Lung (tissue), 12 donors: ENCODE data around the gene VOPP1. TPM values are rescaled to one million over a fixed set of nuclear protein-coding genes. Genes with fewer than 3 reads are reported as not detected.

Experiments
- ATAC-seq: fragments of 200-7000 bp; cut with Tn5 transposase; one replicate; pipeline ENCODE4 v1.9.1; 2020; ENCODE audit warnings: moderate number of reproducible peaks; ENCODE audit not compliant: insufficient read depth, low FRiP score
- DNase-seq, 3 donors: peaks; one replicate each; pipeline ENCODE4 v3.0.0-alpha.2; 2013 to 2017
- H3K27ac ChIP-seq, 2 donors: one replicate each; pipeline ENCODE4 v1.5.1; 2013; ENCODE audit warnings: mild to moderate bottlenecking in 2 of 2, moderate library complexity in 2 of 2, control low read depth in 1 of 2, inconsistent platforms in 1 of 2, low read depth in 1 of 2, low read length in 1 of 2
- H3K27me3 ChIP-seq, 3 donors: one replicate each; pipeline ENCODE4 v1.5.1; 2013; ENCODE audit warnings: low read length in 2 of 3; ENCODE audit not compliant: control insufficient read depth in 3 of 3, insufficient read depth in 3 of 3
- H3K36me3 ChIP-seq, 4 donors: one replicate each; pipeline ENCODE4 v1.5.1; 2013; ENCODE audit warnings: low read length in 4 of 4, mild to moderate bottlenecking in 1 of 4, moderate library complexity in 1 of 4; ENCODE audit not compliant: control insufficient read depth in 4 of 4, insufficient read depth in 4 of 4
- H3K4me1 ChIP-seq, 5 donors: one replicate each; pipeline ENCODE4 v1.5.1; 2013; ENCODE audit warnings: low read length in 5 of 5, mild to moderate bottlenecking in 2 of 5, moderate library complexity in 1 of 5; ENCODE audit not compliant: control insufficient read depth in 5 of 5, insufficient read depth in 5 of 5
- H3K4me3 ChIP-seq: one replicate; pipeline ENCODE4 v1.5.1; 2013; ENCODE audit warnings: mild to moderate bottlenecking, control low read depth, moderate library complexity
- H3K9ac ChIP-seq, 2 donors: one replicate each; pipeline ENCODE4 v1.5.1; 2013; ENCODE audit warnings: low read length in 2 of 2, control low read depth in 1 of 2; ENCODE audit not compliant: insufficient read depth in 1 of 2
- H3K9me3 ChIP-seq, 4 donors: one replicate each; pipeline ENCODE4 v1.5.1; 2013; ENCODE audit warnings: low read length in 3 of 4, mild to moderate bottlenecking in 1 of 4, moderate library complexity in 1 of 4; ENCODE audit not compliant: control insufficient read depth in 4 of 4, insufficient read depth in 3 of 4
- CTCF ChIP-seq: IDR thresholded peaks from 2 replicates; pipeline ENCODE4 v1.5.1; 2012; ENCODE audit warnings: mild to moderate bottlenecking; ENCODE audit errors: control extremely low read depth, extremely low read depth
- WGBS, 2 donors: extraction: QIAGEN DNeasy Blood & Tissue Kit; methylation state at CpG; one replicate each; pipeline ENCODE4 v1.1.7; 2013; 5-methylcytosine and 5-hydroxymethylcytosine counted together
- polyA plus RNA-seq, 2 donors: library from polyadenylated mRNA; stranded (reverse); fragments of 200-250 nt; gene quantifications; one replicate each; pipeline ENCODE4 v1.2.1, GENCODE V29; 2013
- total RNA-seq, 2 donors: library from RNA; depleted of rRNA in 1 of 2; stranded (reverse); fragments of >200 nt in 1 of 2; gene quantifications; one replicate each; pipeline ENCODE4 v1.2.1, GENCODE V29; 2014 to 2021
- donor health status: control.
- donor health status: control.
- donor health status: Bipolar disorder and iron deficiency.
- donor health status: healthy.
- donor health status: DM: yes; HTN: yes; CAD: no.

VOPP1 gene
- total and polyA plus RNA-seq, 4 donors: 25.8 to 64.0 (median 38.0) TPM

GRCh38 chr7:55514546-55515265 lies 57.6 kb downstream of the VOPP1 start:
- Histone ChIP-seq H3K27ac (no peak overlapping the region), H3K4me3 (no peak overlapping the region), H3K9me3 (no peaks in the 10 kb centered on the region), H3K27me3 (no peaks in the 10 kb centered on the region), H3K4me1 (peaks cover 0 to 4% (median 0%) of the 10 kb centered on the region in 5 donors), H3K36me3 (peaks cover 0 to 13% (median 6%) of the 10 kb centered on the region in 4 donors), H3K9ac (no peak overlapping the region)
- no peak for DNase-seq
- ATAC-seq: no peak
- no peak for TF ChIP-seq CTCF
- WGBS, 2 donors: 96 to 99% methylated on average over 6 of the region's 6 CpGs

- no peak overlapping the region for H3K9ac ChIP-seq
- no peak for ATAC-seq
Observed at GRCh38 chr7:55513868-55514267, 58.4 kb downstream of the VOPP1 start.

GRCh38 chr7:55512635-55513191 lies 59.6 kb downstream of the VOPP1 start:
- Histone ChIP-seq H3K9ac (no peak overlapping the region), H3K27ac (no peak overlapping the region), H3K27me3 (no peaks in the 10 kb centered on the region), H3K9me3 (no peaks in the 10 kb centered on the region), H3K4me1 (peaks cover 0 to 5% (median 3%) of the 10 kb centered on the region in 5 donors), H3K36me3 (peaks cover 0 to 6% (median 2%) of the 10 kb centered on the region in 4 donors), H3K4me3 (no peak overlapping the region)
- TF ChIP-seq CTCF: no peak
- WGBS, 2 donors: 93 to 94% methylated on average over 10 of the region's 10 CpGs
- no peak for DNase-seq
- ATAC-seq: no peak

More at GRCh38 chr7:55513868-55514267, 58.4 kb downstream of the VOPP1 start:
- TF ChIP-seq CTCF: no peak
- no peaks in the 10 kb centered on the region for H3K27me3 ChIP-seq
- H3K36me3 ChIP-seq: peaks cover 0 to 11% (median 5%) of the 10 kb centered on the region in 4 donors
- peaks cover 0 to 5% (median 3%) of the 10 kb centered on the region in 5 donors for H3K4me1 ChIP-seq
- 97% methylated on average over 5 of the region's 5 CpGs for WGBS, 2 donors
- no peak overlapping the region for H3K4me3 ChIP-seq
- DNase-seq: no peak
- H3K9me3 ChIP-seq: no peaks in the 10 kb centered on the region
- no peak overlapping the region for H3K27ac ChIP-seq
